B cell (primary cell): Measurements from ENCODE around the gene FAM13C. TPM values are rescaled to one million over a fixed set of nuclear protein-coding genes. Genes with fewer than 3 reads are reported as not detected.

Source experiments
- ATAC-seq: fragments of 200-7000 bp; cut with Tn5 transposase; one replicate; pipeline ENCODE4 v1.10.0; 2021; ENCODE audit warnings: low read depth, mild to moderate bottlenecking, moderate number of reproducible peaks, moderate library complexity
- CTCF ChIA-PET: fragments of 350-600 bp; sonication (Branson Sonifier 250); formaldehyde crosslinking; loops from one replicate; lab custom pipeline; 2021; ENCODE audit warnings: antibody characterized with exemption, inconsistent platforms; lab: Charles Lee
- POLR2A ChIA-PET: fragments of 350-600 bp; sonication (Branson Sonifier 250); formaldehyde crosslinking; loops from one replicate; lab custom pipeline; 2021; ENCODE audit warnings: antibody characterized with exemption; lab: Charles Lee
- DNase-seq: peaks from one replicate; pipeline ENCODE4 v3.0.0; 2013
- H2AFZ ChIP-seq: 2 replicates; pipeline ENCODE4 v1.6.1; 2012; ENCODE audit warnings: mild to moderate bottlenecking, low read depth, low read length; ENCODE audit not compliant: insufficient read depth, poor library complexity, severe bottlenecking
- H3K27ac ChIP-seq, 2 donors: 1 replicate in 1 of 2; 2 replicates in 1 of 2; pipeline ENCODE4 v1.5.1; 2012 to 2013; ENCODE audit warnings: low read length in 2 of 2, mild to moderate bottlenecking in 2 of 2, moderate library complexity in 1 of 2
- H3K27me3 ChIP-seq, 4 experiments: fragments of 200-600 bp in 1 of 4; sonication (generic) in 1 of 4; replicated peaks in 1 of 4; 1 replicate in 2 of 4; 2 replicates in 2 of 4; pipeline versions ENCODE4 v1.6.1 to v1.7.0; 2013 to 2016; ENCODE audit warnings: low read length in 3 of 4, mild to moderate bottlenecking in 2 of 4, mixed read lengths in 1 of 4, moderate library complexity in 1 of 4; ENCODE audit not compliant: insufficient read depth in 4 of 4, control insufficient read depth in 3 of 4; ENCODE audit errors: control extremely low read depth in 1 of 4
- H3K36me3 ChIP-seq, 2 experiments: replicated peaks in 1 of 2; 1 replicate in 1 of 2; 2 replicates in 1 of 2; pipeline versions ENCODE4 v1.6.1 to v1.7.1; 2013; ENCODE audit warnings: low read length in 1 of 2; ENCODE audit not compliant: insufficient read depth in 2 of 2, control insufficient read depth in 1 of 2; ENCODE audit errors: control extremely low read depth in 1 of 2, extremely low read depth in 1 of 2
- H3K4me1 ChIP-seq, 2 donors: fragments of 200-600 bp in 1 of 2; sonication (generic) in 1 of 2; 1 replicate in 1 of 2; 2 replicates in 1 of 2; pipeline versions ENCODE4 v1.5.1 to v1.6.1; 2013 to 2017; ENCODE audit warnings: low read length in 2 of 2; ENCODE audit not compliant: control insufficient read depth in 2 of 2, insufficient read depth in 2 of 2
- H3K4me2 ChIP-seq: replicated peaks from 2 replicates; pipeline ENCODE3; 2012; ENCODE audit warnings: mild to moderate bottlenecking, low read depth, low read length; ENCODE audit not compliant: poor library complexity, severe bottlenecking
- H3K4me3 ChIP-seq, 5 experiments: fragments of 200-600 bp in 1 of 5; sonication (generic) in 1 of 5; 1 replicate in 3 of 5; 2 replicates in 2 of 5; pipeline versions ENCODE4 v1.5.1 to v1.7.0; 2011 to 2016; ENCODE audit warnings: low read length in 4 of 5, mild to moderate bottlenecking in 4 of 5, low read depth in 2 of 5, control low read depth in 1 of 5, moderate library complexity in 1 of 5; ENCODE audit not compliant: insufficient read depth in 1 of 5; ENCODE audit errors: control extremely low read depth in 1 of 5, extremely low read depth in 1 of 5
- H3K79me2 ChIP-seq: fragments of 200-600 bp; sonication (generic); one replicate; pipeline ENCODE4 v1.6.0; 2016; ENCODE audit warnings: low read length; ENCODE audit not compliant: control insufficient read depth, insufficient read depth
- H3K9ac ChIP-seq: fragments of 200-600 bp; sonication (generic); 2 replicates; pipeline ENCODE4 v1.6.1; 2017; ENCODE audit warnings: mild to moderate bottlenecking, low read length, moderate library complexity
- H3K9me3 ChIP-seq, 3 donors: one replicate each; pipeline versions ENCODE4 v1.6.1 to v1.7.1; 2013; ENCODE audit warnings: low read length in 2 of 3; ENCODE audit not compliant: control insufficient read depth in 2 of 3, insufficient read depth in 1 of 3; ENCODE audit errors: control extremely low read depth in 1 of 3
- H4K20me1 ChIP-seq: 2 replicates; pipeline ENCODE4 v1.6.0; 2012; ENCODE audit warnings: mild to moderate bottlenecking, low read length; ENCODE audit not compliant: insufficient read depth, control insufficient read depth, poor library complexity, severe bottlenecking
- H3K27ac Mint-ChIP-seq: one replicate; pipeline ENCODE4 v1.8.0; 2021; ENCODE audit warnings: mixed read lengths
- H3K27me3 Mint-ChIP-seq: one replicate; pipeline ENCODE4 v1.8.0; 2021; ENCODE audit warnings: mixed read lengths
- H3K4me1 Mint-ChIP-seq: one replicate; pipeline ENCODE4 v1.8.0; 2021; ENCODE audit warnings: mixed read lengths
- H3K4me3 Mint-ChIP-seq: one replicate; pipeline ENCODE4 v1.8.0; 2021; ENCODE audit warnings: mixed read lengths
- H3K9me3 Mint-ChIP-seq: one replicate; pipeline ENCODE4 v1.8.0; 2022; ENCODE audit warnings: mixed read lengths; ENCODE audit not compliant: insufficient read depth
- EZH2 ChIP-seq: IDR thresholded peaks from 2 replicates; pipeline ENCODE4 v1.6.1; 2012; ENCODE audit warnings: borderline replicate concordance, low read depth, mild to moderate bottlenecking, moderate library complexity, low read length; ENCODE audit not compliant: insufficient read depth, poor library complexity, severe bottlenecking
- WGBS: methylation state at CpG from one replicate; pipeline ENCODE4 v1.1.5; 2013; ENCODE audit warnings: missing lambda C conversion rate; ENCODE audit not compliant: insufficient coverage; 5-methylcytosine and 5-hydroxymethylcytosine counted together
- intact Hi-C: fragments of 100-400 bp; cut with micrococcal nuclease; formaldehyde crosslinking; loops from one replicate; pipeline ENCODE4 v1.10.0; 2022
- polyA plus RNA-seq: library from polyadenylated mRNA; depleted of rRNA; stranded (reverse); fragments of >200 nt; gene quantifications from 2 replicates; pipeline ENCODE4 v1.2.3, GENCODE V29; 2012
- total RNA-seq, 2 donors: library from RNA; stranded (reverse); fragments of 120-200 nt in 1 of 2; gene quantifications; 1 replicate in 1 of 2; 2 replicates in 1 of 2; pipeline versions ENCODE4 v1.2.3 to v1.2.4, GENCODE V29; 2013 to 2022
- TF ChIP-seq, protein P1 (sequence below): fragments of 200-600 bp; IDR thresholded peaks from one replicate; pipeline ENCODE4 v1.8.0; 2022; ENCODE audit warnings: antibody characterized with exemption, mild to moderate bottlenecking

FAM13C gene
- total and polyA plus RNA-seq, 2 donors (not counting 1 experiment from before 2014, with no cell fraction given): not detected

DNA sequence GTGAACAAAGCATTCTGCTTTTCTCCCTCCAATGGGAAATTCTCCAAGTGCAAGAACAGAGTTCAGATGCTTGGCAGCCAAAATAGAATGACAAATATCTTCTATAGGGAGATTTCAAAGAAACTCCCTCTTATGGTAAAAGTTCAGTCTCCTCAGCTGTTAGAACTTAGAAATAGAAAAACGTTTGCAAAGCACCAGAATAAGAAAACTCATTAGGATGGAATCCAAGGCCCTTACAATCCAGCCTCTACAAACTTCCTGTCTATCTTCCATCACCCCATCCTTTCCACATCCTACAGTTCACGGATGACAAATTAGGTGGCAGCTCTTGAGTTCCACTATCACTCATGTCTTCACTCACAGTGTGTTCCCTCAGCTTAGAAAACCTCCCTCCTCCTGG lies 25.7 kb downstream of the FAM13C start:
- Histone ChIP-seq H3K79me2 (no peaks in the 10 kb centered on the region), H3K27me3 (no peaks in the 10 kb centered on the region), H3K27ac (no peak overlapping the region), H2AFZ (no peak overlapping the region), H3K9me3 (no peaks in the 10 kb centered on the region), H3K36me3 (no peaks in the 10 kb centered on the region), H4K20me1 (no peaks in the 10 kb centered on the region), H3K9ac (no peak overlapping the region), H3K4me2 (no peak overlapping the region), H3K4me3 (no peak overlapping the region), H3K4me1 (no peaks in the 10 kb centered on the region)
- TF ChIP-seq, protein P1, sequence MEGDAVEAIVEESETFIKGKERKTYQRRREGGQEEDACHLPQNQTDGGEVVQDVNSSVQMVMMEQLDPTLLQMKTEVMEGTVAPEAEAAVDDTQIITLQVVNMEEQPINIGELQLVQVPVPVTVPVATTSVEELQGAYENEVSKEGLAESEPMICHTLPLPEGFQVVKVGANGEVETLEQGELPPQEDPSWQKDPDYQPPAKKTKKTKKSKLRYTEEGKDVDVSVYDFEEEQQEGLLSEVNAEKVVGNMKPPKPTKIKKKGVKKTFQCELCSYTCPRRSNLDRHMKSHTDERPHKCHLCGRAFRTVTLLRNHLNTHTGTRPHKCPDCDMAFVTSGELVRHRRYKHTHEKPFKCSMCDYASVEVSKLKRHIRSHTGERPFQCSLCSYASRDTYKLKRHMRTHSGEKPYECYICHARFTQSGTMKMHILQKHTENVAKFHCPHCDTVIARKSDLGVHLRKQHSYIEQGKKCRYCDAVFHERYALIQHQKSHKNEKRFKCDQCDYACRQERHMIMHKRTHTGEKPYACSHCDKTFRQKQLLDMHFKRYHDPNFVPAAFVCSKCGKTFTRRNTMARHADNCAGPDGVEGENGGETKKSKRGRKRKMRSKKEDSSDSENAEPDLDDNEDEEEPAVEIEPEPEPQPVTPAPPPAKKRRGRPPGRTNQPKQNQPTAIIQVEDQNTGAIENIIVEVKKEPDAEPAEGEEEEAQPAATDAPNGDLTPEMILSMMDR: no peak
- no peak for TF ChIP-seq EZH2
- Mint-ChIP-seq H3K27me3 (peaks cover 3% of the 10 kb centered on the region), H3K9me3 (no peaks in the 10 kb centered on the region), H3K4me1 (no peaks in the 10 kb centered on the region), H3K27ac (no peak overlapping the region), H3K4me3 (no peak overlapping the region)
- no peak for DNase-seq
- 66% methylated on average over 2 of the region's 2 CpGs for WGBS
- ChIA-PET CTCF (no interaction called here), POLR2A (no interaction called here)
- intact Hi-C loops: no loop called here
- ATAC-seq: no peak

DNA sequence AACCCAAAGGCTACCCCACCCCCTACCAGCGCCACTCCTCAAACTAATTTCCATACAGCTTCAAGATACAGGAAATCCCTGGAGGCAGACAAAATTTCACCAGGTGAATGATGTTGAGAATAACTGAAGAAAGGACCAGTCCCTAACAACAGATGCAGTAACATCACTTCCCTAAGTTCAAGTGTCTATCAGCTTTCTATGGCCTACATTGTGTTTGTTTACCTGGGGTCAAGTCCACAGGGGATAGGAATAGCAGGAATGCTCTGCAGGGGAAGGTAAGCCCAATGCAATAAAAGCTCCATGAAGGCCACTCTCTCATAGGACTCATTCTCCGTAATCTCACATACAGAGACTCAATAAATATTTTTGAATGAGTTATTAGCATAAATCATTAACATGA lies 26.9 kb downstream of the FAM13C start:
- H2AFZ ChIP-seq: no peak overlapping the region
- no peaks in the 10 kb centered on the region for H3K9me3 ChIP-seq
- POLR2A ChIA-PET: no interaction called here
- no peaks in the 10 kb centered on the region for H3K4me1 ChIP-seq
- no peak for TF ChIP-seq EZH2
- TF ChIP-seq, protein P1: no peak
- intact Hi-C loops: no loop called here
- no peaks in the 10 kb centered on the region for H3K9me3 Mint-ChIP-seq
- no peak overlapping the region for H3K27ac ChIP-seq
- no peak overlapping the region for H3K4me3 Mint-ChIP-seq
- ATAC-seq: no peak
- no peak overlapping the region for H3K27ac Mint-ChIP-seq
- H4K20me1 ChIP-seq: no peaks in the 10 kb centered on the region
- peaks cover 0 to 1% (median 0%) of the 10 kb centered on the region in 4 experiments for H3K27me3 ChIP-seq
- no peaks in the 10 kb centered on the region for H3K4me1 Mint-ChIP-seq
- H3K9ac ChIP-seq: no peak overlapping the region
- no peak overlapping the region for H3K4me2 ChIP-seq
- H3K79me2 ChIP-seq: no peaks in the 10 kb centered on the region
- DNase-seq: no peak
- H3K27me3 Mint-ChIP-seq: peaks cover 3% of the 10 kb centered on the region
- no CpG with 5 or more reads among the region's 2 CpGs for WGBS
- CTCF ChIA-PET: no interaction called here
- no peak overlapping the region for H3K4me3 ChIP-seq
- no peaks in the 10 kb centered on the region for H3K36me3 ChIP-seq
